Lung (tissue), 12 donors: ENCODE results near the gene NEU4. TPM values are rescaled to one million over a fixed set of nuclear protein-coding genes. Genes with fewer than 3 reads are reported as not detected.

Experiments
- ATAC-seq: fragments of 200-7000 bp; cut with Tn5 transposase; one replicate; pipeline ENCODE4 v1.9.1; 2020; ENCODE audit warnings: moderate number of reproducible peaks; ENCODE audit not compliant: insufficient read depth, low FRiP score
- DNase-seq, 3 donors: peaks; one replicate each; pipeline ENCODE4 v3.0.0-alpha.2; 2013 to 2017
- H3K27ac ChIP-seq, 2 donors: one replicate each; pipeline ENCODE4 v1.5.1; 2013; ENCODE audit warnings: mild to moderate bottlenecking in 2 of 2, moderate library complexity in 2 of 2, control low read depth in 1 of 2, inconsistent platforms in 1 of 2, low read depth in 1 of 2, low read length in 1 of 2
- H3K27me3 ChIP-seq, 3 donors: one replicate each; pipeline ENCODE4 v1.5.1; 2013; ENCODE audit warnings: low read length in 2 of 3; ENCODE audit not compliant: control insufficient read depth in 3 of 3, insufficient read depth in 3 of 3
- H3K36me3 ChIP-seq, 4 donors: one replicate each; pipeline ENCODE4 v1.5.1; 2013; ENCODE audit warnings: low read length in 4 of 4, mild to moderate bottlenecking in 1 of 4, moderate library complexity in 1 of 4; ENCODE audit not compliant: control insufficient read depth in 4 of 4, insufficient read depth in 4 of 4
- H3K4me1 ChIP-seq, 5 donors: one replicate each; pipeline ENCODE4 v1.5.1; 2013; ENCODE audit warnings: low read length in 5 of 5, mild to moderate bottlenecking in 2 of 5, moderate library complexity in 1 of 5; ENCODE audit not compliant: control insufficient read depth in 5 of 5, insufficient read depth in 5 of 5
- H3K4me3 ChIP-seq: one replicate; pipeline ENCODE4 v1.5.1; 2013; ENCODE audit warnings: mild to moderate bottlenecking, control low read depth, moderate library complexity
- H3K9ac ChIP-seq, 2 donors: one replicate each; pipeline ENCODE4 v1.5.1; 2013; ENCODE audit warnings: low read length in 2 of 2, control low read depth in 1 of 2; ENCODE audit not compliant: insufficient read depth in 1 of 2
- H3K9me3 ChIP-seq, 4 donors: one replicate each; pipeline ENCODE4 v1.5.1; 2013; ENCODE audit warnings: low read length in 3 of 4, mild to moderate bottlenecking in 1 of 4, moderate library complexity in 1 of 4; ENCODE audit not compliant: control insufficient read depth in 4 of 4, insufficient read depth in 3 of 4
- WGBS, 2 donors: extraction: QIAGEN DNeasy Blood & Tissue Kit; methylation state at CpG; one replicate each; pipeline ENCODE4 v1.1.7; 2013; 5-methylcytosine and 5-hydroxymethylcytosine counted together
- polyA plus RNA-seq, 2 donors: library from polyadenylated mRNA; stranded (reverse); fragments of 200-250 nt; gene quantifications; one replicate each; pipeline ENCODE4 v1.2.1, GENCODE V29; 2013
- total RNA-seq, 2 donors: library from RNA; depleted of rRNA in 1 of 2; stranded (reverse); fragments of >200 nt in 1 of 2; gene quantifications; one replicate each; pipeline ENCODE4 v1.2.1, GENCODE V29; 2014 to 2021
- TF ChIP-seq, protein P1 (sequence below): IDR thresholded peaks from 2 replicates; pipeline ENCODE4 v1.5.1; 2012; ENCODE audit warnings: mild to moderate bottlenecking; ENCODE audit errors: control extremely low read depth, extremely low read depth
- donor health status: control.
- donor health status: control.
- donor health status: Bipolar disorder and iron deficiency.
- donor health status: healthy.
- donor health status: DM: yes; HTN: yes; CAD: no.

The NEU4 gene
- total and polyA plus RNA-seq, 4 donors = 0.26 to 0.59 (median 0.35) TPM

DNA sequence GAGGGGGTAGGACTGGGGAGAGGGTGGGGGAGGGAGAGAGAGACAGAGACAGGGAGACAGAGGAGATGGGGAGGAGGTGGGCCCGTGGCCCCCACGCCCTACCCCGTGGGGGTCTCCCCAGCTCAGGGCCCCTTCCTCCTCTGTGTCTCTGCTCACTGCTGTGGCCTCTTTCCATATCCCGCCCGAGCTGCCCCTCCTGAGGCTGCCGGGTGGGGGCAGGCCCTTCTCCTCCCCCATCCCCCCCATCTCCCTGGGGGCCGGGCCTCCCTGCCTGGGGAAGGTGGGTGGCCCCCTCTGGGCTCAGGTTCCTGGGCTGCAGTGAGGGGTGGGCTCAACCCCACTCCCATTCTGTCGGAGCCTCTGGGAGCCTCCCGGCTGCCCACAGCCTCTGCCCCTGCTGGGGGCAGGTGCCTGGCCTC is 50.0 kb downstream of the NEU4 start:
- Histone ChIP-seq H3K4me1 (peaks cover 0 to 29% (median 3%) of the 10 kb centered on the region in 5 donors), H3K36me3 (no peaks in the 10 kb centered on the region), H3K27me3 (peaks cover 0 to 5% (median 4%) of the 10 kb centered on the region in 3 donors), H3K27ac (peak overlapping the region in 1 of 2 donors; percentile 76), H3K9ac (peak overlapping the region in 1 of 2 donors; percentile 23), H3K4me3 (no peak overlapping the region), H3K9me3 (no peaks in the 10 kb centered on the region)
- ATAC-seq (no peak), DNase-seq (no peak)
- 25 to 30% methylated on average over 4 to 9 of the region's 9 CpGs for WGBS, 2 donors
- TF ChIP-seq, protein P1, sequence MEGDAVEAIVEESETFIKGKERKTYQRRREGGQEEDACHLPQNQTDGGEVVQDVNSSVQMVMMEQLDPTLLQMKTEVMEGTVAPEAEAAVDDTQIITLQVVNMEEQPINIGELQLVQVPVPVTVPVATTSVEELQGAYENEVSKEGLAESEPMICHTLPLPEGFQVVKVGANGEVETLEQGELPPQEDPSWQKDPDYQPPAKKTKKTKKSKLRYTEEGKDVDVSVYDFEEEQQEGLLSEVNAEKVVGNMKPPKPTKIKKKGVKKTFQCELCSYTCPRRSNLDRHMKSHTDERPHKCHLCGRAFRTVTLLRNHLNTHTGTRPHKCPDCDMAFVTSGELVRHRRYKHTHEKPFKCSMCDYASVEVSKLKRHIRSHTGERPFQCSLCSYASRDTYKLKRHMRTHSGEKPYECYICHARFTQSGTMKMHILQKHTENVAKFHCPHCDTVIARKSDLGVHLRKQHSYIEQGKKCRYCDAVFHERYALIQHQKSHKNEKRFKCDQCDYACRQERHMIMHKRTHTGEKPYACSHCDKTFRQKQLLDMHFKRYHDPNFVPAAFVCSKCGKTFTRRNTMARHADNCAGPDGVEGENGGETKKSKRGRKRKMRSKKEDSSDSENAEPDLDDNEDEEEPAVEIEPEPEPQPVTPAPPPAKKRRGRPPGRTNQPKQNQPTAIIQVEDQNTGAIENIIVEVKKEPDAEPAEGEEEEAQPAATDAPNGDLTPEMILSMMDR = no peak

- Histone ChIP-seq H3K4me1 (peaks cover 0 to 26% (median 4%) of the 10 kb centered on the region in 5 donors), H3K36me3 (no peaks in the 10 kb centered on the region), H3K27ac (peak overlapping the region; percentile 61 to 76), H3K9me3 (peaks cover 0 to 4% (median under 1%) of the 10 kb centered on the region in 4 donors), H3K4me3 (no peak overlapping the region), H3K9ac (peak overlapping the region in 1 of 2 donors; percentile 23), H3K27me3 (peaks cover 0 to 11% (median 7%) of the 10 kb centered on the region in 3 donors)
- 42 to 71% methylated on average over 30 of the region's 30 CpGs for WGBS, 2 donors
- DNase-seq = peak; percentile 65 to 86 (median 73)
- ATAC-seq = no peak
- TF ChIP-seq, protein P1 = no peak
Observed at GRCh38 chr2:241859436-241860183, 50.6 kb downstream of the NEU4 start.

DNA sequence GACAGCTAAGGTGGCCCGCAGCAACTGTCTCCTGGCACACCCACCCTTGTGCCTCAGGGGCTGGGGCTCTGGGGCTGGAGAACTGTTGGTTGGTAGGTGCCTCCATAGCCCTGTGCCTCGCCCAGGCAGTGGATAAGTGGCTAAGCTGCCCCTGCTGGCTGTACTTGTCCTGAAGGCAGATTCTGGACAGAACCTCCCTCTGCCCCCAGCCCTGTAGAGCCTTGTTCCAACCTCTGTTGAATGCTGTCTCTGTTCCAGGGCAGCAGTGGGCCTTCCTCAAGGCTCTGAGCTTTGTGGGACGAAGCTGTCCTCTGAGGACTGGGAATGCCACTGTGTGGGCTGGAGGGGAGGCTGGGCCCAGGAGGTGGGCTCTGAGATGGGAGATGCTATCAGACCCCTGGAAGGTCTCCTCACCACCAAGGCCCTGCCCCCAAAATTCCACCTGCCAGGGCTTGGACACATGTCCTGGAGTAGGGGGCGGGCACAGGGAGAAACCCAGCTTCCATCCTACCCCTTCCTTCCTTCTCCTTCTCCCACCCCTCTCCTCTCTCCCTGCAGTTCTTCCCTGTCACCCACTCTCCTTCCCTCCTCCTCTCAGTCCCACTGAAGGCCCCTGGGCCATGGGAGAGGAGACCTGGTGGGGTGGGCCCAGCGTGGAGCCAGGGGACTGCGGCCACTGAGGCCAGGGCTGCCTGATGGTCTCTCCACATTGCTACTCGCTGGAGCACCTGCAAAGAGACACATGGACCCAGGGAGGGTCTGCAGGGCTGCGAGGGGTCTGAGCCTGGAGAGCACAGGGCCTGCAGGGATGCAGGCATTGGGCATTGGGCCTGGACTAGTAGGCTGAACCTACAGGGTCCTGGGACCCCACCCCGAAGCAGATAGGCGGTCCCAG is 51.4 kb downstream of the NEU4 start:
- Histone ChIP-seq H3K9me3 (peaks cover 0 to 10% (median under 1%) of the 10 kb centered on the region in 4 donors), H3K4me1 (peaks cover 0 to 23% (median 9%) of the 10 kb centered on the region in 5 donors), H3K36me3 (peaks cover 0 to 4% (median 0%) of the 10 kb centered on the region in 4 donors), H3K27me3 (peaks cover 0 to 19% (median 15%) of the 10 kb centered on the region in 3 donors), H3K9ac (no peak overlapping the region), H3K27ac (peak overlapping the region; percentile 46 to 61), H3K4me3 (no peak overlapping the region)
- TF ChIP-seq, protein P1 = no peak
- ATAC-seq = no peak
- WGBS, 2 donors = 86 to 87% methylated on average over 10 of the region's 10 CpGs
- DNase-seq = no peak
